DND-41 (cell line): ENCODE results near the gene ASTE1.

Experiments used
- ATAC-seq: fragments of 200-7000 bp; cut with Tn5 transposase; 3 replicates; pipeline ENCODE4 v1.9.1; 2021; ENCODE audit warnings: low read depth; ENCODE audit not compliant: insufficient read depth
- DNase-seq: peaks from one replicate; pipeline ENCODE4 v3.0.0-alpha.2; 2020
- H2AFZ ChIP-seq: 2 replicates; pipeline ENCODE4 v1.6.0; 2012; ENCODE audit warnings: low read depth, low read length
- H3K27ac ChIP-seq: 2 replicates; pipeline ENCODE4 v1.5.1; 2012; ENCODE audit warnings: low read length, inconsistent platforms
- H3K27me3 ChIP-seq: fragments of 200-600 bp; sonication (generic); 2 replicates; pipeline ENCODE4 v1.6.0; 2012; ENCODE audit warnings: low read length, mild to moderate bottlenecking, inconsistent platforms; ENCODE audit not compliant: insufficient read depth, poor library complexity
- H3K36me3 ChIP-seq: 2 replicates; pipeline ENCODE4 v1.5.1; 2012; ENCODE audit warnings: low read length, inconsistent platforms; ENCODE audit not compliant: insufficient read depth
- H3K4me1 ChIP-seq: 2 replicates; pipeline ENCODE4 v1.5.1; 2012; ENCODE audit warnings: mild to moderate bottlenecking, low read length; ENCODE audit not compliant: insufficient read depth
- H3K4me2 ChIP-seq: 2 replicates; pipeline ENCODE4 v1.6.0; 2012; ENCODE audit warnings: mild to moderate bottlenecking, moderate library complexity, low read length, inconsistent platforms; ENCODE audit not compliant: insufficient read depth
- H3K4me3 ChIP-seq, 2 experiments: fragments of 200-600 bp in 1 of 2; shearing (Covaris generic) in 1 of 2; 2 replicates each; pipeline ENCODE4 v1.5.1; 2012 to 2016; ENCODE audit warnings: inconsistent platforms in 2 of 2, low read length in 2 of 2, mild to moderate bottlenecking in 2 of 2, low read depth in 1 of 2, moderate library complexity in 1 of 2
- H3K79me2 ChIP-seq: 2 replicates; pipeline ENCODE4 v1.6.0; 2012; ENCODE audit warnings: low read length, inconsistent platforms; ENCODE audit not compliant: insufficient read depth
- H3K9ac ChIP-seq: 2 replicates; pipeline ENCODE4 v1.6.0; 2012; ENCODE audit warnings: low read depth, mild to moderate bottlenecking, inconsistent platforms, low read length, moderate library complexity
- H3K9me3 ChIP-seq: 2 replicates; pipeline ENCODE4 v1.5.1; 2012; ENCODE audit warnings: low read length, moderate library complexity, mild to moderate bottlenecking, inconsistent platforms; ENCODE audit not compliant: insufficient read depth, severe bottlenecking
- H4K20me1 ChIP-seq: 2 replicates; pipeline ENCODE4 v1.6.0; 2012; ENCODE audit warnings: low read length; ENCODE audit not compliant: insufficient read depth
- EZH2 ChIP-seq: IDR thresholded peaks from 3 replicates; pipeline ENCODE4 v1.6.1; 2012; ENCODE audit warnings: borderline replicate concordance, low read depth, mild to moderate bottlenecking, moderate library complexity, low read length, inconsistent platforms; ENCODE audit not compliant: severe bottlenecking
- TF ChIP-seq, protein P1 (sequence below): IDR thresholded peaks from 2 replicates; pipeline ENCODE4 v1.5.1; 2012; ENCODE audit warnings: borderline replicate concordance, low read length, moderate library complexity, mild to moderate bottlenecking; ENCODE audit not compliant: poor library complexity, severe bottlenecking; ENCODE audit errors: extremely low read depth

ASTE1 gene

DNA sequence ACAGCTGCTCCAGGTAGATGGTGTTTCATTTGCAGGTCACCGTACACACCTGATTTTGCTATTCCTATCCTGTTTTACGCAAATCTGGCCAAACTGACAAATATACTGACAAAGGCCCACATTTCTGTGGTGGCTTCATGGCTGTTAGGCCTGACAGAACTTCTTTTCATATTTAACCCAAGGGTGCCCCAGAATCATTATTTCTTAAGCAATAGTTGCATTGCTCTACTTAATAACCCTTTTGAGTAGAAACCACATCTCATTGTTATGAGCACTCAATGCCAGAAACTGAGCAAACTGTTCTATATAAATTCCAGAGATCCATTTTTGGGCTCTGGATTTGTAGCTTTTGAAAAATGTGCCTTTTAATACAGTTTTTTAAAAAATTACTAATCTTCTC is 19.4 kb downstream of the ASTE1 start:
- DNase-seq (no peak), ATAC-seq (no peak)
- Histone ChIP-seq H4K20me1 (no peaks in the 10 kb centered on the region), H3K9ac (no peak overlapping the region), H3K4me3 (no peak overlapping the region), H3K4me2 (no peak overlapping the region), H3K36me3 (peaks cover 69% of the 10 kb centered on the region), H3K79me2 (no peaks in the 10 kb centered on the region), H3K4me1 (no peaks in the 10 kb centered on the region), H2AFZ (no peak overlapping the region), H3K27ac (no peak overlapping the region), H3K27me3 (no peaks in the 10 kb centered on the region), H3K9me3 (no peaks in the 10 kb centered on the region)
- TF ChIP-seq EZH2, result no peak
- TF ChIP-seq, protein P1, sequence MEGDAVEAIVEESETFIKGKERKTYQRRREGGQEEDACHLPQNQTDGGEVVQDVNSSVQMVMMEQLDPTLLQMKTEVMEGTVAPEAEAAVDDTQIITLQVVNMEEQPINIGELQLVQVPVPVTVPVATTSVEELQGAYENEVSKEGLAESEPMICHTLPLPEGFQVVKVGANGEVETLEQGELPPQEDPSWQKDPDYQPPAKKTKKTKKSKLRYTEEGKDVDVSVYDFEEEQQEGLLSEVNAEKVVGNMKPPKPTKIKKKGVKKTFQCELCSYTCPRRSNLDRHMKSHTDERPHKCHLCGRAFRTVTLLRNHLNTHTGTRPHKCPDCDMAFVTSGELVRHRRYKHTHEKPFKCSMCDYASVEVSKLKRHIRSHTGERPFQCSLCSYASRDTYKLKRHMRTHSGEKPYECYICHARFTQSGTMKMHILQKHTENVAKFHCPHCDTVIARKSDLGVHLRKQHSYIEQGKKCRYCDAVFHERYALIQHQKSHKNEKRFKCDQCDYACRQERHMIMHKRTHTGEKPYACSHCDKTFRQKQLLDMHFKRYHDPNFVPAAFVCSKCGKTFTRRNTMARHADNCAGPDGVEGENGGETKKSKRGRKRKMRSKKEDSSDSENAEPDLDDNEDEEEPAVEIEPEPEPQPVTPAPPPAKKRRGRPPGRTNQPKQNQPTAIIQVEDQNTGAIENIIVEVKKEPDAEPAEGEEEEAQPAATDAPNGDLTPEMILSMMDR, result no peak

- H2AFZ ChIP-seq, result no peak overlapping the region
- ATAC-seq (no peak), DNase-seq (no peak)
- H3K4me2 ChIP-seq, result no peak overlapping the region
- no peaks in the 10 kb centered on the region for H4K20me1 ChIP-seq
- no peak overlapping the region for H3K9ac ChIP-seq
- no peak overlapping the region for H3K4me3 ChIP-seq
- no peaks in the 10 kb centered on the region for H3K4me1 ChIP-seq
- no peak for TF ChIP-seq EZH2
- peaks cover 64% of the 10 kb centered on the region for H3K36me3 ChIP-seq
- H3K79me2 ChIP-seq, result no peaks in the 10 kb centered on the region
- H3K9me3 ChIP-seq, result no peaks in the 10 kb centered on the region
- H3K27ac ChIP-seq, result no peak overlapping the region
- H3K27me3 ChIP-seq, result no peaks in the 10 kb centered on the region
These were observed 22.0 kb downstream of the ASTE1 start for GRCh38 chr3:131004603-131005002.

DNA sequence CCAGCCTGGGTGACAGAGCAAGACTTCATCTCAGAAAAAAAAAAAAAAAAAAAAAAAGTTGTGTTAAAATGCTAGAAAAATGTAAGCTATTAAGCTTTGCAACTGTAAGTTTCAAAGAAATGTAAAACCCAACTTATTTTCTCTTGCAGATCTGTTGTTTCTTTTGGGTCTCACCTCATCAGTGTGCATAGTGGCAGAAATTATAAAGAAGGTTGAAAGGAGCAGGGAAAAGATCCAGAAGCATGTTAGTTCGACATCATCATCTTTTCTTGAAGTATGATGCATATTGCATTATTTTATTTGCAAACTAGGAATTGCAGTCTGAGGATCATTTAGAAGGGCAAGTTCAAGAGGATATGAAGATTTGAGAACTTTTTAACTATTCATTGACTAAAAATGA is 25.6 kb downstream of the ASTE1 start:
- ATAC-seq, result no peak
- H3K4me2 ChIP-seq, result no peak overlapping the region

GRCh38 chr3:130997289-130997688 is 29.3 kb downstream of the ASTE1 start:
- Histone ChIP-seq H4K20me1 (no peaks in the 10 kb centered on the region), H3K27ac (no peak overlapping the region), H3K4me2 (no peak overlapping the region), H3K79me2 (no peaks in the 10 kb centered on the region), H2AFZ (no peak overlapping the region), H3K4me3 (no peak overlapping the region), H3K36me3 (peaks cover 67% of the 10 kb centered on the region), H3K9ac (no peak overlapping the region), H3K27me3 (no peaks in the 10 kb centered on the region), H3K4me1 (no peaks in the 10 kb centered on the region), H3K9me3 (no peaks in the 10 kb centered on the region)
- TF ChIP-seq, protein P1, result no peak
- TF ChIP-seq EZH2, result no peak
- DNase-seq, result no peak
- no peak for ATAC-seq

More for the DNA sequence above, 25.6 kb downstream of the ASTE1 start:
- Histone ChIP-seq H3K4me3 (no peak overlapping the region), H3K36me3 (peaks cover 62% of the 10 kb centered on the region), H3K27ac (no peak overlapping the region), H3K9ac (no peak overlapping the region), H3K27me3 (no peaks in the 10 kb centered on the region), H3K4me1 (no peaks in the 10 kb centered on the region), H4K20me1 (no peaks in the 10 kb centered on the region), H3K79me2 (no peaks in the 10 kb centered on the region), H2AFZ (no peak overlapping the region), H3K9me3 (no peaks in the 10 kb centered on the region)
- no peak for TF ChIP-seq EZH2
- TF ChIP-seq, protein P1, result no peak
- DNase-seq, result no peak
